Measurements from ENCODE around the gene SLC9A1. TPM values are rescaled to one million over a fixed set of nuclear protein-coding genes. Genes with fewer than 3 reads are reported as not detected.
"Not testable (repeated sequence)": the region's sequence is repeated elsewhere in the genome, so short reads cannot be mapped to it uniquely, and the experiment has no call there.

Gene SLC9A1
- total RNA-seq, 1 experiment from 2014 or later = 25.2 TPM

DNA sequence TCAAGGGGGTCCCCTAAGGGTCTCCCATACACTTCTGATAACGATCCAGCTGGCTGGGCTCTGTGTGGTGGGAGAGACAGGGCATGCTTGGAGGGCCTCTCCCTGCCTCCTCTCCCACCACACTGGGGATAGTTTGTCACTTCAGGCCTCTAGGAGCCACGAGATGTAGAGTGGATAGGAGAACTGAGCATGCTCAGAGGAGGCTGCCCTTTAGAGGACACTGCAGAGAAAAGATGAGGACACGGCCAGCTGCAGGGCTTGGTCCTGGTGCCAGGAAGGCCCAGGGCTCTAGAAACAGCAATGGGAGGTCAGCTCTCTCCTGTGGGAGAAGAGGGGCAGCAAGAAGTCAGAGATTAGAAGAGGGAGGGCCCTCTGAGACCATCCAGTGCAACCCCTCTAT lies 25.7 kb downstream of the SLC9A1 start:
- no peaks in the 10 kb centered on the region for H3K9me3 ChIP-seq (ENCODE audit: low read length)
- H3K4me3 ChIP-seq (ENCODE audit: low read length) = no peak overlapping the region
- H3K4me1 ChIP-seq (ENCODE audit: insufficient read depth, low read length) = no peaks in the 10 kb centered on the region
- TF ChIP-seq EZH2 (IDR thresholded peaks at IDR 0.05; ENCODE audit: low read length, unreplicated experiment) = no peak
- TF ChIP-seq, protein P1, sequence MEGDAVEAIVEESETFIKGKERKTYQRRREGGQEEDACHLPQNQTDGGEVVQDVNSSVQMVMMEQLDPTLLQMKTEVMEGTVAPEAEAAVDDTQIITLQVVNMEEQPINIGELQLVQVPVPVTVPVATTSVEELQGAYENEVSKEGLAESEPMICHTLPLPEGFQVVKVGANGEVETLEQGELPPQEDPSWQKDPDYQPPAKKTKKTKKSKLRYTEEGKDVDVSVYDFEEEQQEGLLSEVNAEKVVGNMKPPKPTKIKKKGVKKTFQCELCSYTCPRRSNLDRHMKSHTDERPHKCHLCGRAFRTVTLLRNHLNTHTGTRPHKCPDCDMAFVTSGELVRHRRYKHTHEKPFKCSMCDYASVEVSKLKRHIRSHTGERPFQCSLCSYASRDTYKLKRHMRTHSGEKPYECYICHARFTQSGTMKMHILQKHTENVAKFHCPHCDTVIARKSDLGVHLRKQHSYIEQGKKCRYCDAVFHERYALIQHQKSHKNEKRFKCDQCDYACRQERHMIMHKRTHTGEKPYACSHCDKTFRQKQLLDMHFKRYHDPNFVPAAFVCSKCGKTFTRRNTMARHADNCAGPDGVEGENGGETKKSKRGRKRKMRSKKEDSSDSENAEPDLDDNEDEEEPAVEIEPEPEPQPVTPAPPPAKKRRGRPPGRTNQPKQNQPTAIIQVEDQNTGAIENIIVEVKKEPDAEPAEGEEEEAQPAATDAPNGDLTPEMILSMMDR (conservative IDR thresholded peaks at IDR 0.05; ENCODE audit: low read depth, low read length) = no peak
- intact Hi-C loops (cut with micrococcal nuclease) = no loop called here
- H3K9me2 ChIP-seq (replicated peaks; ENCODE audit: low read length) = no peaks in the 10 kb centered on the region
- no TSS peak for BruUV-seq (replicated peaks)
- H3K36me3 ChIP-seq (ENCODE audit: low read depth, low read length) = peaks cover 6% of the 10 kb centered on the region; the same call in 1 of the 2 replicates
- no peaks in the 10 kb centered on the region for H4K20me1 ChIP-seq (ENCODE audit: low read length)
- H2AFZ ChIP-seq (ENCODE audit: low read length) = no peak overlapping the region
- DNase-seq = no peak
- ChIA-PET CTCF (no interaction called here), POLR2A (ENCODE audit: unreplicated experiment) (no interaction called here)
- no peaks in the 10 kb centered on the region for H3K27me3 ChIP-seq (ENCODE audit: low read length)
- no peak overlapping the region for H3K4me2 ChIP-seq (ENCODE audit: low read length)
- H3K27ac ChIP-seq (ENCODE audit: low read length) = no peak overlapping the region
- peaks cover 8% of the 10 kb centered on the region; the same call in 1 of the 2 replicates for H3K79me2 ChIP-seq (ENCODE audit: low read length)
- ATAC-seq = no peak
- no peak overlapping the region for H3K9ac ChIP-seq (ENCODE audit: low read length)
- H3F3A ChIP-seq (ENCODE audit: low read length, unreplicated experiment) = no peaks in the 10 kb centered on the region

DNA sequence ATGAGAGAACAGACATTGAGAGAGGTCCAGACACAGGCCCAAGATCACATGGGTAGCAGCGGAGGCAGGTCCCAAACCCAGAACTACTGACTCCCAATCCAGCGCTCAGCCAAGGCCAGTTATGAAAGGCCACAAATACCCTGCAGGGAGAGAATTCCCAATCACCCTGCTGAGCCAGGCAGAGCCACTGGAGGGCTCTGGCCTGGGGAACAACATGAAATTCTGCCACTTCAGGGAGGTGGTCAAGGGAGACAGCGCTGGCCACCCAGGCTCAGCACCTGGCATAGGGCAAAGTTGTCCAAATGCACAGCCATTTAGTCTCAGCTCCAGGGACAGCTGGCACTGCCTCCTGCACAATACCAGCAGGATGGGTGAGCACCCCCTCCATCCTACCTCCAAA lies 27.5 kb downstream of the SLC9A1 start:
- intact Hi-C loops (cut with micrococcal nuclease) = no loop called here
- Histone ChIP-seq H2AFZ (ENCODE audit: low read length) (no peak overlapping the region), H3K4me3 (ENCODE audit: low read length) (no peak overlapping the region), H4K20me1 (ENCODE audit: low read length) (no peaks in the 10 kb centered on the region), H3K4me2 (ENCODE audit: low read length) (no peak overlapping the region), H3K36me3 (ENCODE audit: low read depth, low read length) (peaks cover 4% of the 10 kb centered on the region; the same call in 1 of the 2 replicates), H3K9me3 (ENCODE audit: low read length) (no peaks in the 10 kb centered on the region), H3F3A (ENCODE audit: low read length, unreplicated experiment) (no peaks in the 10 kb centered on the region), H3K27ac (ENCODE audit: low read length) (no peak overlapping the region), H3K79me2 (ENCODE audit: low read length) (peaks cover 9% of the 10 kb centered on the region), H3K27me3 (ENCODE audit: low read length) (no peaks in the 10 kb centered on the region), H3K9me2 (replicated peaks; ENCODE audit: low read length) (no peaks in the 10 kb centered on the region), H3K9ac (ENCODE audit: low read length) (no peak overlapping the region), H3K4me1 (ENCODE audit: insufficient read depth, low read length) (peaks cover 9% of the 10 kb centered on the region)
- TF ChIP-seq, protein P1 (conservative IDR thresholded peaks at IDR 0.05; ENCODE audit: low read depth, low read length) = peak; percentile 47
- no peak for TF ChIP-seq EZH2 (IDR thresholded peaks at IDR 0.05; ENCODE audit: low read length, unreplicated experiment)
- DNase-seq (no peak), ATAC-seq (no peak)
- POLR2A ChIA-PET (ENCODE audit: unreplicated experiment) = no interaction called here
- CTCF ChIA-PET = interaction anchor here (0.7 kb wide), 1 partner anchor 8 kb away, joined by 4 read pairs; no protein-coding TSS in a partner anchor
- BruUV-seq (replicated peaks) = no TSS peak

DNA sequence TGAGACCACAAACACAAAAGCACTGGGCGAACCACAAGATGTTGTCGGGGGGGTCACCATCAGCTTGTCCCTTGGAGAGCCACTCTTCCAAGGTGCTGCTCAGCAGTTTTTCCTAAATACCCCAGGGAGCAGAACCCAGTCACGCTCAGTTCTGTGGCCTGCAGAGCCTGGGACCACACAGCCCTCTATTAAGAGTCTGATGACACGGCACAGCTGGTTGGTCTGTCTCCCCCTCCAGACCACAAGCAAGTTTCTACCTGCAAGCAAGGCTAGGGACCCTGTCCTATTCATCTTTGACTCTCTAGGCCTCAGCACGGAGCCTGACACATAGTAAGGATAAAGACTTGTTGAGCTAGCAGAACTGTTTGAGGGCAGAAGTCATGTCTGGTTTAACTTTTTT lies 28.5 kb downstream of the SLC9A1 start:
- no peak for ATAC-seq
- no peak overlapping the region for H3K27ac ChIP-seq (ENCODE audit: low read length)
- intact Hi-C loops (cut with micrococcal nuclease) = no loop called here
- H3K4me3 ChIP-seq (ENCODE audit: low read length) = no peak overlapping the region
- H4K20me1 ChIP-seq (ENCODE audit: low read length) = no peaks in the 10 kb centered on the region
- H2AFZ ChIP-seq (ENCODE audit: low read length) = no peak overlapping the region
- TF ChIP-seq, protein P1 (conservative IDR thresholded peaks at IDR 0.05; ENCODE audit: low read depth, low read length) = no peak
- H3K4me2 ChIP-seq (ENCODE audit: low read length) = no peak overlapping the region
- peaks cover 20% of the 10 kb centered on the region for H3K79me2 ChIP-seq (ENCODE audit: low read length)
- no peaks in the 10 kb centered on the region for H3K9me3 ChIP-seq (ENCODE audit: low read length)
- no peaks in the 10 kb centered on the region for H3F3A ChIP-seq (ENCODE audit: low read length, unreplicated experiment)
- no peak overlapping the region for H3K9ac ChIP-seq (ENCODE audit: low read length)
- CTCF ChIA-PET = no interaction called here
- H3K4me1 ChIP-seq (ENCODE audit: insufficient read depth, low read length) = peaks cover 14% of the 10 kb centered on the region
- no peaks in the 10 kb centered on the region for H3K9me2 ChIP-seq (replicated peaks; ENCODE audit: low read length)
- POLR2A ChIA-PET (ENCODE audit: unreplicated experiment) = no interaction called here
- no peaks in the 10 kb centered on the region for H3K27me3 ChIP-seq (ENCODE audit: low read length)
- peaks cover 4% of the 10 kb centered on the region; the same call in 1 of the 2 replicates for H3K36me3 ChIP-seq (ENCODE audit: low read depth, low read length)
- no TSS peak for BruUV-seq (replicated peaks)
- DNase-seq = no peak

DNA sequence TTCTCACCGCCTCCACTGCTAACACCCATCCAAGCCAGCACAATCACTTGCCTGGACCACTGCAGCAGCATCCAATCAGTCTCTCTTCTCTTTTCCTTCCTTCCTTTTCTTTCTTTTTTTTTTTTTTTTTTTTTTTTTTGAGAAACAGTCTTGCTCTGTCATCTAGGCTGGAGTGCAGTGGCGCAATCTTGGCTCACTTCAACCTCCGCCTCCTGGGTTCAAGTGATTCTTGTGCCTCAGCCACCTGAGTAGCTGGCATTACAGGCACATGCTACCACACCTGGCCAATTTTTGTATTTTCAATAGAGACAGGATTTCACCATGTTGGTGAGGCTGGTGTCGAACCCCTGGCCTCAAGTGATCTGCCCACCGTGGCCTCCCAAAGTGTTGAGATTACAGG lies 29.8 kb downstream of the SLC9A1 start:
- H4K20me1 ChIP-seq (ENCODE audit: low read length); H3K27ac ChIP-seq (ENCODE audit: low read length); intact Hi-C loops (cut with micrococcal nuclease); H2AFZ ChIP-seq (ENCODE audit: low read length); H3K9me2 ChIP-seq (replicated peaks; ENCODE audit: low read length); BruUV-seq (replicated peaks); CTCF ChIA-PET; H3K4me2 ChIP-seq (ENCODE audit: low read length); DNase-seq; POLR2A ChIA-PET (ENCODE audit: unreplicated experiment); H3K36me3 ChIP-seq (ENCODE audit: low read depth, low read length); ATAC-seq; H3K27me3 ChIP-seq (ENCODE audit: low read length); H3K9me3 ChIP-seq (ENCODE audit: low read length); H3K9ac ChIP-seq (ENCODE audit: low read length); H3F3A ChIP-seq (ENCODE audit: low read length, unreplicated experiment); H3K4me3 ChIP-seq (ENCODE audit: low read length): not testable (repeated sequence)
- H3K79me2 ChIP-seq (ENCODE audit: low read length) = peaks cover 24% of the 10 kb centered on the region
- H3K4me1 ChIP-seq (ENCODE audit: insufficient read depth, low read length) = peaks cover 14% of the 10 kb centered on the region

Data from PC-3 (cell line).